HG03039 (cell line): ENCODE data around the gene FRMD4A.
A peak's percentile ranks its signal among the peaks of the same experiment; 100 is the strongest.

Source experiments
- ATAC-seq: cut with Tn5 transposase; IDR thresholded peaks from one replicate; pipeline ENCODE4 v1.9.1; 2021; ENCODE audit warnings: mild to moderate bottlenecking, moderate library complexity; ENCODE audit not compliant: unreplicated experiment

FRMD4A gene

DNA sequence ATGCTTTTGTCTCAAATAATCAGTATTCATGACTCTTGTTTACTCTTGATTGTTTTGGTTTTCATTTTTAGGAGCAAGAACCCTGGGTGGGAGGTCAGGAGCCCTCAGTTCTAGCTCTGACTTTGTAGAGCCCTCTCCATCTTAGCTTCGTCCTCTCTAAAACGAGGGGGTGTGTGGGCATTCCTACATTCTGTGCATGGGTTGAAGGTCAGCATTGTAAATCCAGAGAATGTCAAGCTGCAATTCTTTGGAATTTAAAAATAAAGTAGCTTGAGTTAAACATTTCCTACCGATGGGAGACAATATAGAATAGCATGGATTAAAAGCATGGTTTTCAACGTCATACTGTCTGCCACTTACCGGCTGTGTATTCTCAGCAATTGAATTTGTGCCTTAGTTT is 615.6 kb downstream of the FRMD4A start:
- ATAC-seq, result no peak

DNA sequence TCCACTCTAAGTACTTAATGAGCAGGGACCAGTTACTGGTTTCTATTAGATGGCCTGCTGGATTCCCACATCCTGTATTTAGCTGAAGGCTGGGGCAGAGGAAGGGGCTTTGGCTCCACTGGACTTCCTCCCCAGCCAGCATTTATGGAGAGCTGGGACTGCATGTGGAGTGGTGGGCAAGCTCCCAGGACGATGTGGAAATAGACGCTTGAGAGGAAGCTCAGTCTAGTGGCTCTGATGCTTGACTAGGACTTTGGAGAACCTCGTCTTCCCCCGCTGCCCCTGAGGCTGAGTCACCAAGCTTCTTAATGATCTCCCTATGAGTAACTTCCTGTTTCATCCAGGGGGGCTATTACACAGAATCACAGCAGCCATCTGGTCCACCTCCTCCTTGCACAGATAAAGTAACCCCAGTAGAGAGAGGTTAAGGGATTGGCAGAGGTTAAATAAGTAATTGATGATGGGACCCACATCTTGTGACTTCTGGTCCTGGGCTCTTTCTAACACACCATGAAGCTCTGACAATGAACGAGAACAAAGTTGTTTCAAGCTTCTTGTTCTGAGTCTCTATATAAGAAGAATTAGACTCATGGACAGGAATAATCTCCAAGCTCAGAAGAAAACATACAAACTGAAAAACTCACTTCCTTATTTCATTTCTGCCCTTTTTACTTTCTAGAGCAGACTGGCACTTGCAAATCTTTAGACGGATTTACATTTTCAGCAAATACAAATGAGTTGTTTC is 617.7 kb downstream of the FRMD4A start:
- ATAC-seq, result peak; percentile 70

DNA sequence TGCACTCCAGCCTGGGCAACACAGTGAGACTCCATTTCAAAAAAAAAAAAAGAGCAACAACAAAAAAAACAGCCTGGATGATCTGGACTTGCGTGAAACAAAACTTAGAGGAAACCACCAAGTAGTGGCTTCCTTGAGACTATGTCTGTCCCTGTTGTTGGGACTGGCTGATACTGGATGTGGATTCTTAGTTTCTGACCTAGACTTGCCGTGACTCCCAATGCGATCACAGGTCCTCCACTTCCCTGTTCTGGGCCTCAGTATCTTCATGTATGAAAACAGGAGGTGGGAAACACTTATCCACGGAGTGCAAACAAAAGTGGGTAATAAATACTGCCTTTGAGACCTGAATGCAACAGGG is 618.3 kb downstream of the FRMD4A start:
- ATAC-seq, result no peak

GRCh38 chr10:13711291-13711690 is 619.4 kb downstream of the FRMD4A start:
- ATAC-seq, result no peak

DNA sequence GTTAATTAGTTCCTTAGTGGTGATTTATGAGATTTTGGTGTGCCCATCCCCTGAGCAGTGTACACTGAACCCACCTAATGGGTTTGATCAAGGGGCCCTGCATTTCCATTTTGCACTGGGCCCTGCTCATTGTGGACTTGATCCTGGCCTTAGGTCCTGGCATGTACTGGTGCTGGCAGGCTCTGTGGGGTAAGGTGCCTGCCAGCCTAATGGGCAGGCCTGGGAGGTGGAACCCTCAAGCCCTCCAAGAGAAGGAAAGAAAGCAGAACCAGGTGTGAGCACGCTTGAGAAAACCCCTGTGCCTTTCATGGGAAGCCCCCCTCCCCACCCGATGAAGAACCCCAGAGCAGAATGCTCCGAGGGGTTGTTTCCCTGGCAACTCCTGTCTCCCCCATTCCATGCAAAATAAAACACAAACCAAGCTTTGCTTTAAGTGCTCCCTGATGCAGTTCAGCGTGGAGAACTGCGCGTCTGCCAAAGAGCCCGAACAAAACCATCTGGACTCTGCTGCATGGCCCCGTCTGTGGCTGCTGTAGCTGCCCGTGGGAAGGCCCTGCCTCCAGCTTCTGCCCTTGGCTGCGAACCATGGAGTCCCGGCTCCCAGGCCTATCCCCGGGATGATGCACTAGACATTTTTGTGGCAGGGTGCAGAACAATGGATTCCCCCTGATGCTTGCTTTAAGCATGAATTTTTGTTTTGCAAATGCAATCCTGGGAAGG is 620.6 kb downstream of the FRMD4A start:
- no peak for ATAC-seq

DNA sequence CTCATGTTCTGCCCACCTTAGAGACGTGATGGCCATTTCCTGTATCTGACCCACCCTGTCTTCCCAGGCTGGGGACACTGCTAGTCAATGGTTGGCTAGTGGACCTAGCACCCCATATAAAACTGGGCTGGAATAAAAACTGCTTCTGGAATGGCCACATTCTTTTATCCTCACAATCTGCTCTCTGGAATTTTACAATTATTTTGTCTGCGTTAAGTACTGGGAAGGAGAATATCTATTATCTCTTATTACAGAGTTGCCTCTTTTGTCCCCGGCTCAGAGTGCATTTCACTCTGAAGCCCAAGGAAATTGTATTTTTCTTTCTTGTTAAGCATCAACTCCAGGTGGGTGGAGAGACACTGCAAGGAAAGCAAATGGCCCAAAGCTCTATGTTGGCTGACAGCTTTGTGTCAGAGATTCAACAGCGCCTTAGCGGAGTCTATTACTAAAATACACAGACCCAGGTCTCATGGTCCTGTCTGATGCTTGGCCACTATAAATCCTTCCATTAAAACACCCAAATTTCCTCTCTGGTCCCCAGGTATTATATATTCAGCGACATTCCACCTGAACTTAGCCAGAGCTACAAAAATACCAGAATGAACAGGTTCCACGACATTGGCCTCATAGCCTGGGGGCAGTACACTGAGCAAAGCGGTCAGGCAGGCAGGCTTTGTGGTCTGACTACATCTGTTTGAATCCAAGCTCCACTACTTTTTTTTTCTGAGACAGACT is 622.3 kb downstream of the FRMD4A start:
- ATAC-seq, result no peak

- no peak for ATAC-seq
Measured at GRCh38 chr10:13707156-13707881, 623.4 kb downstream of the FRMD4A start.

DNA sequence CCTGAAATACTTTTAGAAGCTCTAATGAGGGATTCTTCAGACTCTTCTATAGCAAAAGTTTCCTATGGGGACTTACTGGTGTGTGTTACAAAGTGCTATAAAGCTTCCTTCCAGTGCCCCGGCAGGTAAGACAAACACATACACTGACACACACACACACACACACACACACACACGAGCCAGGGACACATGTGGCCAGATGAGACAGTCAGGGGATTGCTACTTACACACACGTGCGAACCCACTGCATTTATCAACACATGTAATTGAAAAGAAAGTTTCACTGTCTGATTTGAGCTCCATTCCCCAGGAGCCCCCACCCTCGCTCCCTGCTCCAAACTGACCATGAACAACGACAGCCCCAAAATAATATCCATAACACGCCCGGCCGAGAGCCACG is 624.1 kb downstream of the FRMD4A start:
- no peak for ATAC-seq

DNA sequence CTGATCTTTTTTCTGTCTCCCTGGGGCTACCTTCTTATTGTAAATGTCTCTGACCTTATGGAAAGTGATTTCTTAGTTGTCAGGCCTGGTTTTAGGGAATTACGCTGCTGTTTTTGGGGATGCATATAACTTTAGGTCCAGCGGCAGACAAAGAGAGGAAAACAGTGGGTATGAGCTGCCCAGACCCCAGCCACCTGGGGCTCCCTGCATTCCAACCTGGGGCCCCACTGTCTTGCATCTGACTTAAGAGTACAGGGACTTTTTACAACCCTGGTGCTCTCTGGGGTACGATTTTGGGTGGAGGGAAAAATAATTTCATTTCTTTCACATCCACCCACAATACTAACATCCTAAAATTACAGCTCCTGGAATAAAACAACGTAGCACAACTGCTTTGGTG is 624.5 kb downstream of the FRMD4A start:
- ATAC-seq, result no peak

- no peak for ATAC-seq
Measured at GRCh38 chr10:13705526-13706174, 625.1 kb downstream of the FRMD4A start.

GRCh38 chr10:13704964-13705363 is 625.8 kb downstream of the FRMD4A start:
- ATAC-seq, result no peak

- no peak for ATAC-seq
Measured at GRCh38 chr10:13703997-13704536, 626.7 kb downstream of the FRMD4A start.

DNA sequence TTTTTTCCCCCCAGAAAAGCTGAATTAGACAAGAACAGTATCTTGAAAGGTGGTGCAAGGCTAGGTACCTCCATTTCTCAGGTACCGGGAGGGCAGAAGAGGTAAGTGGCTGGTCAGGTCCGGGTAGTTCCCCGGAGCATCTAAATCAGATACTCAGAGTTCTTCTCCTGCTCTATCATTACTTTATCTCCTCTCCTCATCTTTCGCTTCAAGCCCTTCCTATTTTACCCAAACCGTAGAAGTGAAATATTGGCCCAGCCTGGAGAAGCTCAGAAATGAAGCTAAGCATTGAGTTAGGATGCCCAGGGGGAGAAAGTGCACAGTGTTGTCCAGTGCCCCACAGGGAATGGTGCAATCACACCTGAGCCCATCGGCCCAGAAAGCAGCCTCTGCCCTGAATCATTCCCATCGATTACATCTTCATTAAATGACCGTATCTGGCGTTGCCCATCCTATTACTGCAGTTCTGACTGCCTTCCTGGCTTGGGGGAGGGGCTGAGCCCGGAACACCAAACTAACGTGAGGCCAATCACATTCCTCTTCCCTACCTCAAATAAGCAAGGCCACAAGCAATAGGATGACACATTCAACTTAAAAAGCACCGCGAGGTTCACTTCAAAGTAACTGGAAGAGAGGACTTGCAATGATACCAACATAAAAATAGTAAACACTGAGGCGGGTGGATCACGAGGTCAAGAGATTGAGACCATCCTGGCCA is 627.5 kb downstream of the FRMD4A start:
- ATAC-seq, result no peak

DNA sequence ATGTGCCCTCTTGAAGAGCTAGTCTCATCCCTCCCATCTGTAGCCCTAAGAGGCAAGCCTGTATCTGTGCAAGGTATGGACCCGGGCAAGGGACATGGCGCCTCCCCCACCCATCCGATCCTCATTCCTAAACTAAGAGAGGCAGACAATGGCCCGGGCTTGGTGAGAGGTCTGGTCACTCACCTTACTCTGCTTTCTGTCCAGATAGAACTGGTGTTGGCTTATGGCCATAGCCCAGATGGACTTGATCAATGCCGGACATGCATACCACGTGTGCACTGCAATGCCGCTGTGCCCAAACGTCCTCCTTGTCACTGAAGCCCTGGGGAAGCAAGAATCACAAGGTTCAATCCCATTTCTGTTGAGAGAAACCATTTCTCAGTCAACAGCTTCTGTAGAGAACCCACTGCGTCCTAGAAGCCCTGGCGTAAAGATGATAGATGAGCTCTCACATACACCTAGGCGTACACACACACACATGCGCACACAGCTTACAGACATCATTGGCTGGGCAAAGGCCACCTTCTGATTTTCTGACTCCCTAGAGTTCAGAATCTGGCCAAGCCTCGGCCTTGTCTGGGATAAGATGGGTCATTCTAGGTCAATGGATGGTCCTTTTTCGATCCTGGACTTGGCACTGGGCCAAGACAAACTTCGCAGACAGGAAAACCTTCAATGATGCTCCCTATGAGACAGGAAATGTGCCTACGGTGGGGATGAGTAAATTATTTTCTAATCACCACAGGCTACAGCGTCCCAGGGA is 629.4 kb downstream of the FRMD4A start:
- no peak for ATAC-seq

DNA sequence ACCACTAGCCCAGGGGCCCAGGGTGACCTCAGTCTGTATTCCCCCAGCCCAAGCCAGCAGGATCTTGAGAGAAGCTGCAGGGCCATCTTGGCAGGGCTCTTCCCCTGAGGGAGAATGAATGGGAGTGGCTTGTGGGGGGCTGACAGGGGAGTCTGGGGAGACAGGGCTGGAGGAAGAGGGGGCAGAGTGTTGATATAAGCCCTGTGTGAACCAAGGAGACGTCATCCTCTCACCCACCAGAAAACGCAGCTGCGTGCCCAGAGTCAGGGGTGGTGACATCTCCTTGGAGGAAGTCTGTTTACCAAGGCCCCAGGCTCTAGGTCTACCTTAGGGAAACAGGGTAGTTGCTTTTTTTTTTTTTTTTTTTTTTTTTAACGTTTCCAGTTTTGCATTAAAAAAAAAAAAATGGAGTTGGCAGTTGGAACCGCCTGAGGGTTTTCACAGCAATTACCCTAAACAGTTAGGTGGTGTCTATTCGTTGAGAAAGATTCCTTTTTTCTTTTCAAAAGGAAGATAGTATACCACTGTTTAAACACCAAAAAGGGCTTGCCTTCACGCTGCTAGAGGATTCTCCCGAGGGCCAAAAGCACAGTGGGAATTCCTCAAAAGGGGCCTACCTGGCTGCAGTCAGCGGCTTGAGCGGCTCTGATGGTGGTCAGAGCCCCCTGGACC is 630.1 kb downstream of the FRMD4A start:
- ATAC-seq, result no peak

GRCh38 chr10:13699216-13699615 is 631.5 kb downstream of the FRMD4A start:
- no peak for ATAC-seq

DNA sequence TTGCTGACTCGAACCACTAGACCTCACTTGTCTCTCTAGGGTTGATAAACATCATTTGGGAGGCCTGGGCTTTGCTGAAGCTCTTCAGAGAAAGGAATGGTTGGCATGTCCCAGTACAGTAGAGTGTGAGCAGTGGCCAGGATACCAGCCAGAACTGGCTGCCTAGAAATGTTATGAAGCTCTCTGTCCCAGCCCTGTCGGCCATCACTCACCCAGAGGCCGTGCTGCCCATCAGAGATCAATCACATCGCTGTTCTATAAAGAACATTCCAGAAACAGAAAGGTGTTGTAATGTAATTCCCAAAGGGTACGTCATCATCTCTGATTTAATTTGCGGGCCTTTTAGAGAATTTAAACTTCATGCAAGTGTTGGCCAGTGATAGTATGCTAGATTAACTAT is 632.5 kb downstream of the FRMD4A start:
- no peak for ATAC-seq

GRCh38 chr10:13696071-13696470 is 634.7 kb downstream of the FRMD4A start:
- ATAC-seq, result no peak

GRCh38 chr10:13695588-13695987 is 635.1 kb downstream of the FRMD4A start:
- ATAC-seq, result no peak
